Endometrial microvascular endothelial cells (primary cell): ENCODE measurements around the gene SEMA5B. TPM values are rescaled to one million over a fixed set of nuclear protein-coding genes. Genes with fewer than 3 reads are reported as not detected.

Experiments used
- in situ Hi-C: cut with HindIII; loops from 2 replicates; pipeline ENCODE4 v1.10.0; 2017; ENCODE audit warnings: low sequenced_read_pairs, low pct_unique_long_range_greater_than_20kb; ENCODE audit errors: inconsistent ontology term
- total RNA-seq: library from RNA; depleted of rRNA; stranded (reverse); fragments of >200 nt; gene quantifications from one replicate; pipeline ENCODE4 v1.2.3, GENCODE V29; 2015; ENCODE audit errors: inconsistent ontology term

The SEMA5B gene
- total RNA-seq, 1 donor from 2014 or later = not detected

DNA sequence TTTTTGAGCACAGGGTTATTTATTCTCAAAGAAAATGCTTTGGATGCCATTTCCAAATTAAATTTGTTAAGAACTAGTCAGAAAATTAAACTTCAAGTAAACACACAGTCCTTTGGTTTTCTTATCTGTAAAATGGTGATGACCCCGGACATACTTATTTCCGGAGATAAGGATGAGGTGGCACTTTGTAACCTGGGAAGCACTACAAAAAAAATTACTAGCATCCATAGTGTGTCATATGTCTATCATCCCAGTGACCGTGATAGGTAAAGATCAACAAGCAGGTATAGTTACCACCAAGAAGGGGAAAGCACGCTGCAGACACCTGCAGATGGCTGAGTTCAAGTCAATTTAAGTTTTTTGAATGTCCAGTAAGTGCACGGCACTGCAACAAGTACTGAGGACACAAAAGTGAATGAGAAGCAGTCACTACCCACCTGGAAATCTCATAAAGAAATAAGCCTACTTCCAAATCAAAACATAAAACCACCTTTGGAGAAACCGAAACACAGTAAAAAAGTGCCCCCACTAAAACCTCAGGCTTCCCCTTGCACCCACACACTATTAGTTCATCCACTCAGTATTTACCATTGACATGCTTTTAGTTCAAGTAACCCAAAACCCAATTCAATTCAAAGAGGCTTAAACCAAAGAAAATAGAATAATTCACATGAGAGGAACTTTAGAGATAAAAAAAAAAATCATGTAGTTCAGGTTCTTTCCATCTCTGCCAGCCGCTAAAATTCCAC is 24.6 kb downstream of the SEMA5B start:
- in situ Hi-C loops = no loop called here

DNA sequence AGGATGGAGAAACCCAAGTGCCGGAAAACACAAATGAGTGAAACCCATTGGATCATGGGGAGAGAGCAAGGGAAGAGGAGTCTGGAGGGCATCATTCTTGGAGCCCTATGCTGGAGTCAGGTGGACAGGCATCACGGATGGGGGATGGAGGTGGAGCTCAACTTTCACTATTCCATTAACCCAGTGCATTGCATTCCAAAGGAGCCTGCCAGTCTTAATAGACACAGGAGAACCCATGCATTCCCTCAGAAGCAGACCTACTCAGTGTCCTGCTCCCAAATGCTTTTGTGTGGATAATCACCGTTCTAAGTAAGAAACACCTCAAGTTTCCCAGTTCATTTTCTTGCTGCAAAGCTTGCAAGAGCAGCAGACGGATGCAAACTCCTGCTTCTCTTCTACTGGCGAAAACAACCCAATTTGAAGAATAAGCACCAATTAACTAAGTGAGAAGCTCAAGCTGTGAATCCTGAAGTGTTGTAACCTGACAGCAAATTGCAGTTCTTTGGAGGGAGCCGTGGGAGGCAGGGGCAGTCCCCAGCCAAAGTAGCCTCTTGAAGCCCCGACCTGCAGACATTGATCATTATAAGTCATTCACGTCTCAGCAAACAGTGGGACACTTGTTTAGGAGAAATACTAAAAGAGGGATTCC is 25.3 kb downstream of the SEMA5B start:
- in situ Hi-C loops = no loop called here

DNA sequence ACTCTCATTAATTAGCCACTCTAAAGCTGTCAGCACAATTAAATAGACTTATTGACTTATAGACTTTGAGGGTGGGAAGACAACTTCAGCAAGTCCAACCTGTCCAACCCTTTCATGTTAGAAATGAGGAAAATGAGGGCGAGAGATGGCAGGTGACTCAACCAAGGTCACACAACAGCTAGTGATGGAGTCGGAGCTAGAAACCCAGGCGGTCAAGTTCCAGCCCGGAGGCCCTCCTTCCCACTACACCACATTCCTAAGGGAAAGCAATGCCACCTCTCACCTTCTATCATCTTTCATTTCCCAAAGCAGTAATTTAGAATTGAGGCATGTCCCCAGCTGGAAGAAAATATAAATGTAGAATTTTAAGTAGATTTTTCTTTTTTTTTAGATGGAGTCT is 28.7 kb downstream of the SEMA5B start:
- in situ Hi-C loops = no loop called here

- in situ Hi-C loops = no loop called here
These were observed 29.4 kb downstream of the SEMA5B start for GRCh38 chr3:122998206-122998605.

DNA sequence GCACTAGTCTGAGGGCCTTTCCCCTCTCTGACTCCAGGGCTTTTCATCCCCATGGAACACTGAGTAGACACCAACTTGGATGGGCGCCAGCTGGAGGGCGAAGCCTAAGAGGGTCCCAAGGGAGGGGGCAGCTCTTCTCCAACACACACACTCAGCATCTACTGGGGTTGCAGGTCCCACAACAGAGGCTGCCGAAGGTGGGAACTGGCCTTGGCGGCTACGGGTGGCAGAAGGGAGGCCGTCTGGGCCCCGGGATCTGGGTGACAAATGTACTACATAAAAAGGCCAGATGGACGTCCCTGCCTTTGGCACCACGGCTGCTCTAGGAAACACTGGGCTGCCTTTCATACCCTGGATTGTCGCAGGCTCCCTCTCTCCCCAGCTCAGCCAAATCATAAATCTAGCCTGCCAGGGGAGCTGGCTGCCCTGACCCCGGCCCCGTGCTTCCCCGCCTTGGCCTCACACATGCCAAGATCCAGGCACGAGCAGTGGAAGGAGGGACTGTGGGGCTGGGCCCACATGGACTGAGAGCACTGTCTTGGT is 31.5 kb downstream of the SEMA5B start:
- in situ Hi-C loops = no loop called here

DNA sequence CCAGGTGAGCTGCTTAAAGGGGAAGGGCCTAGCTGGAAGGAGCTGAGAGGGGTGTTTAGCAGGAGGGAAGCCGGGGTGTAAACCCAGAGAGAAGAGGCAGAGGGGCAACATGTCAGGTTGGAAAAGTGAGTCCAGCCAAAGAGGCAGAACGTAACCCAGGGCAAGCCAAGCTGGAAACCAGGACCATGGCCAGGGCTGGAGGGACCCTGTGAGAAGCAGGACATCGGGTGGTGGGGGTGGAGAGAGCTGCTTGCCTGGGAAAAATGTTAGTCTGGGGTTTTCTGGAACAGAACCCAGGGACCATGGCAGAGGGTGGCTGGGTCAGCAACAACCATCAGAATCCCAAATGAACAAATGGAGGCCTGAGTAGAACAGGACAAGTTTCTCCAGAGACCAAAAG is 32.6 kb downstream of the SEMA5B start:
- in situ Hi-C loops = no loop called here

GRCh38 chr3:122993124-122993978 is 34.2 kb downstream of the SEMA5B start:
- in situ Hi-C loops = no loop called here

DNA sequence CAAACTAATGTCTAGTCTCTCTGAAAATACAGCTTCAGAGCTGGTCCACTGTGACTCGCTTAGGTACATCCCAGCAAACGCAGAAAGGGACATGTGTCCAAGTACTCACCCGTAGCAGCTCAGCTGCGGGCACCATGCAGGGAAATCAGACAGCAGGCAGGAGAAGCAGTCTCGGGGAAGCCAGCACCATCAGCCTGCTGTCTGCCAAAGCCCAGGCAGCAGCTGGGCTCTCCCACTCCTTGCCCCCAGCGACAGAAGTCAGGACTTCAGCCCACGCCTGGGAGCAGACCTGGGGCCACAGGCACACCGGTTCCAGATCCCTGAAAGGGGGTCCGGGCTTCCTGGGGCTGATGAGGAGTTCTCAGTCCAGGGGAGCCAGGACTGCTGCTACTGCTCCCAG is 34.9 kb downstream of the SEMA5B start:
- in situ Hi-C loops = no loop called here

DNA sequence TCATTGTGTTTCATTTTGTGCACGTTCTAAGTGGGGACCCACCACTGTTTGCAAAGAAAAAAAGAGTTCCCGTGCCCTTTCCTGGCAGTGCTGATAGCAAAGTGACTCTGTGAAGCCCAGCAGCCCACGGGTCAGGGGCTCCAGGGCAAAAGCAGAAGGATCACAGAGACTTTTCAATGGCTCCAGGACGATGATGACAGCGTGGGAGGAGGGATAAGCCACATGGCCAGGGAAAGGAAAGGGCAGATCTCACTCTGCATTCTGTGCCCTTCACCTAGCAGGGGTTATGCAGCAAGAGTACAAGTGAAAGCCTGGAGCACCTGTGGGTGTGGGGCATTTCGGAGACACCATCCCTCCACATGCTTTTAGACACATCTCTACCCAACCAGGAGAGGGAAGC is 35.4 kb downstream of the SEMA5B start:
- in situ Hi-C loops = no loop called here

- in situ Hi-C loops = no loop called here
These were observed 36.2 kb downstream of the SEMA5B start for GRCh38 chr3:122991236-122991985.

DNA sequence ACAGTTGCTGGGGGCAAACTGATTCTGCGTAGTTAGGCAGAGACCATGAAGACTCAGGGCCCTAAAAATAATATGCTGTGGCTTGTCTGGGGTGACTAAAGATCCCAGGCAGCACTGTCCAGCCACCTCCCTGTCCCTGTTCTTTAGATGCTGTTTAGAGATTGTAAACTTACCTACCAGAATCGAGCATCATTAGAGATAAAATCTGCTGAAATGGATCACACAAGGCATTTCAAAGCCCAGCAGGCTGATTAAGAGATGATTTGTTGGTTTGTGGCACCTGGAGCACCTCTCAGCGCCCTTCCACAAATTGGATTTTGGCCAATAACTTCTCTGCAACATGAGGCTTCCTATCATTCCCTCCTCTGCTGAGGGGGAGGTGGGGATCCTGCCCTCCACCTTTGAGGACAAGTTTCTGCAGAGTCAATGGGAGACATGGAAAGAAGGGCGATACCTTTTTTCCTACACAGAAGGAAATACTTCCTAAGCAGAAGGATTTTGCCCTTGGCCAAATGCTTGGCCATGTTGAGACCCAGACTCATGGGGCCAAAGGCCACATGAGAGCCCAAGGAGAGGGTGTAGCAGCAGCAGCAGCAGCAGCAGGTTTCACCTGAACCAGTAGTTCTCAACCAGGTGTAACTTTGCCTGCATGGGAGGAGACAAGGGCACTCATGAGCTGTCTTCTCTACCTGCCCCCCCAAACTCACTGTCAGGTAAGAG is 37.5 kb downstream of the SEMA5B start:
- in situ Hi-C loops = no loop called here

DNA sequence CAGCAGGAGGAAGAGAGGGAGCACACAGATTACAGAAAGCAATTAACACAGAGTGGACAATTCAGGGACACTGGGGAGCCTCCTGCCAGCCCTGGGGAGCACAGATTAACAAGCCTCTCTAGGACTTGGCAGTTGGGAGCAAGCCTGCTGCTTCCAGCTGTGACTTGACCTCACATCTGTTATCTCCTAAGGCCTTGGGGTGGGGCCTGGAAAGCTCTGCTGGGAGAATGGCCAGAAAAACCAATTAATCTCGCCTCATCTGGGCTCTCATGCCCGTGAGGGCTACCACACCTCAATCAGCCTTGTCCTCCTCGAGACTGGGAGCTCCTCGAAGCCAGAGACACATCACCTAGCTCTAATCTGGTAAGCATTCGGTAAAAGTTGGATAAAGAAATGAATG is 39.1 kb downstream of the SEMA5B start:
- in situ Hi-C loops = no loop called here

- in situ Hi-C loops = no loop called here
These were observed 39.7 kb downstream of the SEMA5B start for GRCh38 chr3:122987736-122988319.

GRCh38 chr3:122987231-122987630 is 40.3 kb downstream of the SEMA5B start:
- in situ Hi-C loops = no loop called here

- in situ Hi-C loops = no loop called here
These were observed 40.8 kb downstream of the SEMA5B start for GRCh38 chr3:122986693-122987179.

GRCh38 chr3:122985539-122985938 is 42.0 kb downstream of the SEMA5B start:
- in situ Hi-C loops = no loop called here

GRCh38 chr3:122984650-122985049 is 42.9 kb downstream of the SEMA5B start:
- in situ Hi-C loops = no loop called here

GRCh38 chr3:122984007-122984406 is 43.6 kb downstream of the SEMA5B start:
- in situ Hi-C loops = no loop called here
